HL-60 (cell line): Measurements from ENCODE around the gene FOXP1.

Experiments used
- DNase-seq, 2 experiments: peaks; one replicate each; pipeline ENCODE4 v3.0.0-alpha.2; 2010 to 2020; ENCODE audit warnings: low read depth in 1 of 2, low spot score in 1 of 2
- H3K27ac ChIP-seq: fragments of 250-450 bp; sonication (Bioruptor Pico); replicated peaks from 2 replicates; pipeline ENCODE4 v1.5.1; 2020; ENCODE audit warnings: mild to moderate bottlenecking, moderate library complexity
- H3K27me3 ChIP-seq: fragments of 250-450 bp; sonication (Bioruptor Pico); 2 replicates; pipeline ENCODE4 v1.5.1; 2021; ENCODE audit warnings: mild to moderate bottlenecking, moderate library complexity; ENCODE audit not compliant: insufficient read depth, poor library complexity, severe bottlenecking
- H3K4me3 ChIP-seq: replicated peaks from 2 replicates; pipeline ENCODE4 v1.5.1; 2011; ENCODE audit warnings: mild to moderate bottlenecking, control low read depth, low read length; ENCODE audit not compliant: insufficient read depth
- GABPA ChIP-seq: IDR thresholded peaks from 2 replicates; pipeline ENCODE4 v1.6.1; 2012; ENCODE audit warnings: low read depth
- POLR2AphosphoS5 ChIP-seq: IDR thresholded peaks from 2 replicates; pipeline ENCODE4 v1.6.1; 2012; ENCODE audit warnings: low read depth
- SPI1 ChIP-seq: IDR thresholded peaks from 2 replicates; pipeline ENCODE4 v1.6.1; 2012; ENCODE audit warnings: low read depth, mild to moderate bottlenecking, borderline replicate concordance
- TF ChIP-seq, protein P1 (sequence below): IDR thresholded peaks from one replicate; pipeline ENCODE4 v1.5.1; 2011; ENCODE audit warnings: low read length, control low read depth, inconsistent platforms; ENCODE audit not compliant: insufficient read depth
- TF ChIP-seq, protein P2 (sequence below): IDR thresholded peaks from 2 replicates; pipeline ENCODE4 v1.6.1; 2012; ENCODE audit warnings: low read depth; ENCODE audit not compliant: insufficient replicate concordance

FOXP1 gene

DNA sequence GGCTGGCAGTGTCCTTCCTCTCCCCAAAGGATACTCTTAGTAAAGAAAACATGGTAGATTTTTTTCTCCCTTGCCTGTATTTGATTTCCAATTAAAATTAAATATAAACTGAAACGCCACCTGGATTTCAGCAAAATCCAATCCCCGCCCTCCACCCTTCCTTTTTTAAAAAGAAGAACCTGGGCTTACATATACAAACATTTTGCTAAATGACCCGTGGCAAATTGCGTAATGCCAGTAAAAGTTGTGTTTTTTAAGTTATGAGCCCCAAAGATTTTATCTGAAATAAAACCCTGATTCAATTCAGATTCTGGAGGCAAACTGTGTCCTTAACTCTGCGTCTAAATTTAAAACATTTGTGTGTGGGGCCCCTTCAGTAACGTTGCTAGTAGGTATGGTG, 403.0 kb downstream of the FOXP1 start:
- DNase-seq = peak in 1 of 2 experiments; percentile 32
- TF ChIP-seq, protein P1, sequence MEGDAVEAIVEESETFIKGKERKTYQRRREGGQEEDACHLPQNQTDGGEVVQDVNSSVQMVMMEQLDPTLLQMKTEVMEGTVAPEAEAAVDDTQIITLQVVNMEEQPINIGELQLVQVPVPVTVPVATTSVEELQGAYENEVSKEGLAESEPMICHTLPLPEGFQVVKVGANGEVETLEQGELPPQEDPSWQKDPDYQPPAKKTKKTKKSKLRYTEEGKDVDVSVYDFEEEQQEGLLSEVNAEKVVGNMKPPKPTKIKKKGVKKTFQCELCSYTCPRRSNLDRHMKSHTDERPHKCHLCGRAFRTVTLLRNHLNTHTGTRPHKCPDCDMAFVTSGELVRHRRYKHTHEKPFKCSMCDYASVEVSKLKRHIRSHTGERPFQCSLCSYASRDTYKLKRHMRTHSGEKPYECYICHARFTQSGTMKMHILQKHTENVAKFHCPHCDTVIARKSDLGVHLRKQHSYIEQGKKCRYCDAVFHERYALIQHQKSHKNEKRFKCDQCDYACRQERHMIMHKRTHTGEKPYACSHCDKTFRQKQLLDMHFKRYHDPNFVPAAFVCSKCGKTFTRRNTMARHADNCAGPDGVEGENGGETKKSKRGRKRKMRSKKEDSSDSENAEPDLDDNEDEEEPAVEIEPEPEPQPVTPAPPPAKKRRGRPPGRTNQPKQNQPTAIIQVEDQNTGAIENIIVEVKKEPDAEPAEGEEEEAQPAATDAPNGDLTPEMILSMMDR = no peak
- TF ChIP-seq GABPA = no peak
- TF ChIP-seq POLR2AphosphoS5 = no peak
- TF ChIP-seq SPI1 = peak; percentile 1; the same call in 1 of the 2 replicates
- TF ChIP-seq, protein P2, sequence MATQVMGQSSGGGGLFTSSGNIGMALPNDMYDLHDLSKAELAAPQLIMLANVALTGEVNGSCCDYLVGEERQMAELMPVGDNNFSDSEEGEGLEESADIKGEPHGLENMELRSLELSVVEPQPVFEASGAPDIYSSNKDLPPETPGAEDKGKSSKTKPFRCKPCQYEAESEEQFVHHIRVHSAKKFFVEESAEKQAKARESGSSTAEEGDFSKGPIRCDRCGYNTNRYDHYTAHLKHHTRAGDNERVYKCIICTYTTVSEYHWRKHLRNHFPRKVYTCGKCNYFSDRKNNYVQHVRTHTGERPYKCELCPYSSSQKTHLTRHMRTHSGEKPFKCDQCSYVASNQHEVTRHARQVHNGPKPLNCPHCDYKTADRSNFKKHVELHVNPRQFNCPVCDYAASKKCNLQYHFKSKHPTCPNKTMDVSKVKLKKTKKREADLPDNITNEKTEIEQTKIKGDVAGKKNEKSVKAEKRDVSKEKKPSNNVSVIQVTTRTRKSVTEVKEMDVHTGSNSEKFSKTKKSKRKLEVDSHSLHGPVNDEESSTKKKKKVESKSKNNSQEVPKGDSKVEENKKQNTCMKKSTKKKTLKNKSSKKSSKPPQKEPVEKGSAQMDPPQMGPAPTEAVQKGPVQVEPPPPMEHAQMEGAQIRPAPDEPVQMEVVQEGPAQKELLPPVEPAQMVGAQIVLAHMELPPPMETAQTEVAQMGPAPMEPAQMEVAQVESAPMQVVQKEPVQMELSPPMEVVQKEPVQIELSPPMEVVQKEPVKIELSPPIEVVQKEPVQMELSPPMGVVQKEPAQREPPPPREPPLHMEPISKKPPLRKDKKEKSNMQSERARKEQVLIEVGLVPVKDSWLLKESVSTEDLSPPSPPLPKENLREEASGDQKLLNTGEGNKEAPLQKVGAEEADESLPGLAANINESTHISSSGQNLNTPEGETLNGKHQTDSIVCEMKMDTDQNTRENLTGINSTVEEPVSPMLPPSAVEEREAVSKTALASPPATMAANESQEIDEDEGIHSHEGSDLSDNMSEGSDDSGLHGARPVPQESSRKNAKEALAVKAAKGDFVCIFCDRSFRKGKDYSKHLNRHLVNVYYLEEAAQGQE = no peak
- H3K27ac ChIP-seq = no peak overlapping the region
- no peaks in the 10 kb centered on the region for H3K27me3 ChIP-seq
- H3K4me3 ChIP-seq = no peak overlapping the region

DNA sequence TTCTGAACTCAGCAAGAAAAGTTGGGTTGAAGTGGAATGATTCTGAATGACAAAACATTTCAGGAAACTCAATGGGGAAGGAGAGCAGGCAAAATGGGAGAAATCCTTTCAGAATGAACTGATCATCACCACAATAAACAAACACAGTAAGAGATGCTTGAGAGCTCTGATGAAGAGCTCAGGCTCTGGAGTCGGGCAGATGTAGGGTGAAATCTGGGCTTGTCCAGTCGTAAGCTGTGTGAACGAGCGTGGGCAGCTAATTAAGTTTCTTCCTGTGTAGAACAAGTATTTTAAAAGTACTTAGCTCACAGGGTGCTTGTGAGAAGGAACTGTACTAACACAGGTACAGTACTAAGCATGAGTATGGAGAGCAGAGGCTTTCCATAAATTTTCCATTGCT, 406.2 kb downstream of the FOXP1 start:
- H3K27ac ChIP-seq = no peak overlapping the region
- TF ChIP-seq, protein P1 = no peak
- TF ChIP-seq GABPA (no peak), SPI1 (no peak), POLR2AphosphoS5 (no peak)
- TF ChIP-seq, protein P2 = no peak
- no peak for DNase-seq
- H3K27me3 ChIP-seq = no peaks in the 10 kb centered on the region
- H3K4me3 ChIP-seq = no peak overlapping the region

DNA sequence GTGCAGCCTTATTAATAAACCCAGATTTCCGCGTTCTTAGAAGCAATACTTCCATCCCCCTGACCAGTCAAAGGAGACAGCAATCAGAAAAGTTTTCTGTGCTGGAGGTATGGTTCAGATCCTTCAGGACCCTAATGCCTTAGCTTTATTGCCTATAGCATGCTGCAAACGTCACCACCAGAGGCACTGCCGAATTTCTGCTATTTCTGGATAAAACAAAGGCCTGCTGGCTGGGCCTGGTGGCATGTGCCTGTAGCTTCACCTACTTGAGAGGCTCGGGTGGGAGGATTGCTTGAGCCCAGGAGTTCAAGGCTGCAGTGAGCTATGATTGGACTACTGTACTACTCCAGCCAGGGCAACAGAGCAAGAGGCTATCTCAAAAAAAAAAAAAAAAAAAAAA, 407.2 kb downstream of the FOXP1 start:
- H3K27me3 ChIP-seq = no peaks in the 10 kb centered on the region
- no peak overlapping the region for H3K4me3 ChIP-seq
- TF ChIP-seq GABPA (no peak), SPI1 (no peak), POLR2AphosphoS5 (no peak)
- TF ChIP-seq, protein P2 = no peak
- TF ChIP-seq, protein P1 = no peak
- no peak for DNase-seq
- H3K27ac ChIP-seq = no peak overlapping the region
